ENCODE measurements around the gene TPPP3.

Gene TPPP3

GRCh38 chr16:67437513-67437912 is 44.2 kb upstream of the TPPP3 start:
- no peaks in the 10 kb centered on the region for H3F3A ChIP-seq (ENCODE audit: insufficient read depth, low read length)
- no peaks in the 10 kb centered on the region for H3K9me2 ChIP-seq (ENCODE audit: low read depth, low read length)
- no peak overlapping the region for H2AFZ ChIP-seq (ENCODE audit: low read length)
- H3K36me3 ChIP-seq (ENCODE audit: insufficient read depth, low read length), result peaks cover 35% of the 10 kb centered on the region
- no peaks in the 10 kb centered on the region for H3K79me2 ChIP-seq (ENCODE audit: insufficient read depth, low read length)
- no peaks in the 10 kb centered on the region for H4K20me1 ChIP-seq (ENCODE audit: insufficient read depth, low read length)
- H3K9ac ChIP-seq (ENCODE audit: low read length), result no peak overlapping the region
- H3K4me2 ChIP-seq (ENCODE audit: low read length), result no peak overlapping the region
- no peaks in the 10 kb centered on the region for H3K9me3 ChIP-seq (ENCODE audit: low read length)
- TF ChIP-seq EZH2 (IDR thresholded peaks at IDR 0.05; ENCODE audit: borderline replicate concordance, low read length) (no peak), CTCF (IDR thresholded peaks at IDR 0.05; ENCODE audit: low read length) (no peak)
- H3K27ac ChIP-seq (ENCODE audit: low read depth, low read length, poor library complexity, severe bottlenecking), result no peak overlapping the region
- no peaks in the 10 kb centered on the region for H3K27me3 ChIP-seq (ENCODE audit: insufficient read depth, low read length)
- H3K4me3 ChIP-seq (ENCODE audit: low read depth, low read length, poor library complexity, severe bottlenecking), result no peak overlapping the region
- no peaks in the 10 kb centered on the region for H3K4me1 ChIP-seq (ENCODE audit: insufficient read depth, low read length, severe bottlenecking)

DNA sequence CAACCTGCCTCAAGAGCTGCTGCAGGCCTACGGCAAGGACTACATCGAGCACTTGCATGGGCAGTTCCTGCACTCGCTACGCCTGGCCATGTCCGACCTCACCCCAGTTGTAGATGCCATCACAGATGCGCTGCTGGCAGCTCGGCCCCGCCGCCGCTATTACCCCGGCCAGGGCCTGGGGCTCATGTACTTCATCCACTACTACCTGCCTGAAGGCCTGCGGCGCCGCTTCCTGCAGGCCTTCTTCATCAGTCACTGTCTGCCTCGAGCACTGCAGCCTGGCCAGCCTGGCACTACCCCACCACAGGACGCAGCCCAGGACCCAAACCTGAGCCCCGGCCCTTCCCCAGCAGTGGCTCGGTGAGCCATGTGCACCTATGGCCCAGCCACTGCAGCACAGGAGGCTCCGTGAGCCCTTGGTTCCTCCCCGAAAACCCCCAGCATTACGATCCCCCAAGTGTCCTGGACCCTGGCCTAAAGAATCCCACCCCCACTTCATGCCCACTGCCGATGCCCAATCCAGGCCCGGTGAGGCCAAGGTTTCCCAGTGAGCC is 43.4 kb upstream of the TPPP3 start:
- Histone ChIP-seq H3K4me1 (ENCODE audit: insufficient read depth, low read length, severe bottlenecking) (no peaks in the 10 kb centered on the region), H3K27ac (ENCODE audit: low read depth, low read length, poor library complexity, severe bottlenecking) (no peak overlapping the region), H3F3A (ENCODE audit: insufficient read depth, low read length) (no peaks in the 10 kb centered on the region), H3K4me2 (ENCODE audit: low read length) (no peak overlapping the region), H3K27me3 (ENCODE audit: insufficient read depth, low read length) (no peaks in the 10 kb centered on the region), H3K9ac (ENCODE audit: low read length) (no peak overlapping the region), H3K79me2 (ENCODE audit: insufficient read depth, low read length) (no peaks in the 10 kb centered on the region), H4K20me1 (ENCODE audit: insufficient read depth, low read length) (no peaks in the 10 kb centered on the region), H3K36me3 (ENCODE audit: insufficient read depth, low read length) (peaks cover 34% of the 10 kb centered on the region), H2AFZ (ENCODE audit: low read length) (no peak overlapping the region), H3K9me2 (ENCODE audit: low read depth, low read length) (no peaks in the 10 kb centered on the region), H3K9me3 (ENCODE audit: low read length) (no peaks in the 10 kb centered on the region), H3K4me3 (ENCODE audit: low read depth, low read length, poor library complexity, severe bottlenecking) (no peak overlapping the region)
- no peak for TF ChIP-seq EZH2 (IDR thresholded peaks at IDR 0.05; ENCODE audit: borderline replicate concordance, low read length)
- no peak for TF ChIP-seq CTCF (IDR thresholded peaks at IDR 0.05; ENCODE audit: low read length)

DNA sequence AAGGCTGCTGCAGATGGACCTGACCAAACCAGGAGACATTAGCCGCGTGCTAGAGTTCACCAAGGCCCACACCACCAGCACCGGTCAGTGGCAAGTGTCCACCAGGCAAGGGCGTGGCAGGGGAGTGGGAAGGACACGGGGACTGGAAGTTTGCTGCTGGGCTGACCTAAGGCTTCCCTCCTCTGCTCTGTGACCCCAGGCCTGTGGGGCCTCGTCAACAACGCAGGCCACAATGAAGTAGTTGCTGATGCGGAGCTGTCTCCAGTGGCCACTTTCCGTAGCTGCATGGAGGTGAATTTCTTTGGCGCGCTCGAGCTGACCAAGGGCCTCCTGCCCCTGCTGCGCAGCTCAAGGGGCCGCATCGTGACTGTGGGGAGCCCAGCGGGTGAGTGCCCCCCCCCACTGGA is 42.5 kb upstream of the TPPP3 start:
- Histone ChIP-seq H2AFZ (ENCODE audit: low read length) (no peak overlapping the region), H3F3A (ENCODE audit: insufficient read depth, low read length) (no peaks in the 10 kb centered on the region), H4K20me1 (ENCODE audit: insufficient read depth, low read length) (no peaks in the 10 kb centered on the region), H3K4me1 (ENCODE audit: insufficient read depth, low read length, severe bottlenecking) (peaks cover under 1% of the 10 kb centered on the region), H3K4me3 (ENCODE audit: low read depth, low read length, poor library complexity, severe bottlenecking) (no peak overlapping the region), H3K27me3 (ENCODE audit: insufficient read depth, low read length) (no peaks in the 10 kb centered on the region), H3K9me2 (ENCODE audit: low read depth, low read length) (no peaks in the 10 kb centered on the region), H3K9ac (ENCODE audit: low read length) (no peak overlapping the region), H3K79me2 (ENCODE audit: insufficient read depth, low read length) (no peaks in the 10 kb centered on the region), H3K9me3 (ENCODE audit: low read length) (no peaks in the 10 kb centered on the region), H3K36me3 (ENCODE audit: insufficient read depth, low read length) (peaks cover 34% of the 10 kb centered on the region), H3K4me2 (ENCODE audit: low read length) (no peak overlapping the region), H3K27ac (ENCODE audit: low read depth, low read length, poor library complexity, severe bottlenecking) (no peak overlapping the region)
- TF ChIP-seq EZH2 (IDR thresholded peaks at IDR 0.05; ENCODE audit: borderline replicate concordance, low read length), result no peak
- no peak for TF ChIP-seq CTCF (IDR thresholded peaks at IDR 0.05; ENCODE audit: low read length)
